RWPE2 (cell line): ENCODE data around the gene NCOA6.
"Not testable (repeated sequence)": the region's sequence is repeated elsewhere in the genome, so short reads cannot be mapped to it uniquely, and the experiment has no call there.

Source experiments
- ATAC-seq: fragments of 200-7000 bp; cut with Tn5 transposase; 3 replicates; pipeline ENCODE4 v1.9.1; 2021; ENCODE audit warnings: low read depth
- DNase-seq: peaks from one replicate; pipeline ENCODE4 v3.0.0-alpha.2; 2020; ENCODE audit warnings: low spot score
- H3K27ac ChIP-seq: fragments of 450-650 bp; 2 replicates; pipeline ENCODE4 v1.5.1; 2017; ENCODE audit warnings: mild to moderate bottlenecking; ENCODE audit not compliant: poor library complexity, severe bottlenecking
- H3K27me3 ChIP-seq: fragments of 250-450 bp; sonication (Bioruptor Pico); 2 replicates; pipeline ENCODE4 v1.5.1; 2021; ENCODE audit warnings: mild to moderate bottlenecking, moderate library complexity; ENCODE audit not compliant: insufficient read depth, poor library complexity, severe bottlenecking
- H3K36me3 ChIP-seq: fragments of 250-450 bp; sonication (Bioruptor Pico); 2 replicates; pipeline ENCODE4 v1.5.1; 2020; ENCODE audit warnings: low read depth, mild to moderate bottlenecking, moderate library complexity
- H3K4me1 ChIP-seq: fragments of 250-450 bp; sonication (Bioruptor Pico); 2 replicates; pipeline ENCODE4 v1.5.1; 2021; ENCODE audit warnings: mild to moderate bottlenecking, moderate library complexity; ENCODE audit not compliant: insufficient read depth, poor library complexity, severe bottlenecking
- H3K4me3 ChIP-seq: fragments of 250-450 bp; sonication (Bioruptor Pico); 2 replicates; pipeline ENCODE4 v1.5.1; 2021; ENCODE audit warnings: mild to moderate bottlenecking, moderate library complexity; ENCODE audit not compliant: severe bottlenecking
- H3K9me3 ChIP-seq: fragments of 250-450 bp; sonication (Bioruptor Pico); 2 replicates; pipeline ENCODE4 v1.5.1; 2021; ENCODE audit warnings: mild to moderate bottlenecking, moderate library complexity; ENCODE audit not compliant: severe bottlenecking
- TF ChIP-seq, protein P1 (sequence below): fragments of 450-650 bp; IDR thresholded peaks from one replicate; pipeline ENCODE4 v1.5.1; 2017; ENCODE audit warnings: mild to moderate bottlenecking, moderate library complexity; ENCODE audit not compliant: poor library complexity, severe bottlenecking

The NCOA6 gene

DNA sequence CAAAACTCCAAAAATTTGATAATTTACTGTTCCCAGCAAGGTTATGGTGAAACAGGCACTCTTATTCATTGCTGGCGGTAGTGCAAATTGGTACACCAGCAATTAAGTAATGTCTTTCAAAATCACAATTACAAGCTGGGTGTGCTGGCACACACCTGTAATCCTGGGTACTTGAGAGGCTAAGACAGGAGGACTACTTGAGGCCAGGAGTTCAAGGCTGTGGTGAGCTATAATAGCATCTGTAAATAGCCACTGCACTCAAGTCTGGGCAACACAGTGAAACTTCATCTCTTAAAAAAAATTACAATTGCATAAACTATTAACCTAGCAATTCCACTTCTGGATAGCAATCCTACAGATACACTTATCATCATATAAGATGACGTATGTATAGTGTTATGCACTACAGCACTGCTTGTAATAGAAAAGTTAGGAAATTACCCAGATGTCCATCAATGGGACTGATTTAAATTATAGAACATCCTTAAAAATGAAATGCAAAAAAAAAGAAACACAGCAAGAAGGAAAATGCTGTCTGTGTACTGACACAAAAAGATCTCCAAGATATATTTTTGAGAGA is 31.4 kb downstream of the NCOA6 start:
- Histone ChIP-seq H3K27me3 (no peaks in the 10 kb centered on the region), H3K4me3 (no peak overlapping the region), H3K27ac (no peak overlapping the region), H3K4me1 (peaks cover 8% of the 10 kb centered on the region), H3K9me3 (no peaks in the 10 kb centered on the region), H3K36me3 (peaks cover 45% of the 10 kb centered on the region)
- no peak; the same call in 2 of the 3 replicates for ATAC-seq
- DNase-seq, result no peak
- TF ChIP-seq, protein P1, sequence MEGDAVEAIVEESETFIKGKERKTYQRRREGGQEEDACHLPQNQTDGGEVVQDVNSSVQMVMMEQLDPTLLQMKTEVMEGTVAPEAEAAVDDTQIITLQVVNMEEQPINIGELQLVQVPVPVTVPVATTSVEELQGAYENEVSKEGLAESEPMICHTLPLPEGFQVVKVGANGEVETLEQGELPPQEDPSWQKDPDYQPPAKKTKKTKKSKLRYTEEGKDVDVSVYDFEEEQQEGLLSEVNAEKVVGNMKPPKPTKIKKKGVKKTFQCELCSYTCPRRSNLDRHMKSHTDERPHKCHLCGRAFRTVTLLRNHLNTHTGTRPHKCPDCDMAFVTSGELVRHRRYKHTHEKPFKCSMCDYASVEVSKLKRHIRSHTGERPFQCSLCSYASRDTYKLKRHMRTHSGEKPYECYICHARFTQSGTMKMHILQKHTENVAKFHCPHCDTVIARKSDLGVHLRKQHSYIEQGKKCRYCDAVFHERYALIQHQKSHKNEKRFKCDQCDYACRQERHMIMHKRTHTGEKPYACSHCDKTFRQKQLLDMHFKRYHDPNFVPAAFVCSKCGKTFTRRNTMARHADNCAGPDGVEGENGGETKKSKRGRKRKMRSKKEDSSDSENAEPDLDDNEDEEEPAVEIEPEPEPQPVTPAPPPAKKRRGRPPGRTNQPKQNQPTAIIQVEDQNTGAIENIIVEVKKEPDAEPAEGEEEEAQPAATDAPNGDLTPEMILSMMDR, result no peak

DNA sequence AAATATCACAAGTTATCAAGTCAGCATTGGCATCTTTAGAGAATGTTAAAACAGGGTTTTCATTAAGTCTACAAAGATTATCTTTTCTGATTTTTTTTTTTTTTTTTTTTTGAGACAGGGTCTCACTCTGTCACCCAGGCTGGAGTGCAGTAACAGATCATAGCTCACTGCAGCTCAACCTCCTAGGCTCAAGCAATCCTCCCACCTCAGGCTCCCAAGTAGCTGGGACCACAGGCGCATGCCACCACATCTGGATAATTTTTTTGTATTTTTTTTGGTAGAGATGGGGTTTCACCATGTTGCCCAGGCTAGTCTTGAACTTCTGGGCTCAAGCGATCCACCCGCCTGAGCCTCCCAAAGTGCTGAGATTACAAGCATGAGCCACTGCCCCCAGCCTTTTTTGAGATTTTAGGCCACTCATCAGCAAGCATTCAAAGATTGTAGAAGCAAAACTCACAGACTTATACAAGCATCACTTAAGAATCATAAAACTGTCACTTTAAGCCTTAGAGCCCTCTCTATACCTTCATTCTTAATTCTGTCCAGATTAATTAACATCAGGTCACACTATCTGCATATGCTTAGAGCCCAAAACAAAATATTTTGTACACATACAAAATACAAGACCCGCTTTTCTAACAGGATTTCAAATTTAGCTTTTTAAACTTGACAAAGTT is 32.6 kb downstream of the NCOA6 start:
- no peak for ATAC-seq
- peaks cover 8% of the 10 kb centered on the region for H3K4me1 ChIP-seq
- no peak overlapping the region for H3K4me3 ChIP-seq
- no peak overlapping the region for H3K27ac ChIP-seq
- H3K27me3 ChIP-seq, result no peaks in the 10 kb centered on the region
- H3K36me3 ChIP-seq, result peaks cover 54% of the 10 kb centered on the region
- H3K9me3 ChIP-seq, result no peaks in the 10 kb centered on the region
- no peak for DNase-seq
- TF ChIP-seq, protein P1, result no peak

DNA sequence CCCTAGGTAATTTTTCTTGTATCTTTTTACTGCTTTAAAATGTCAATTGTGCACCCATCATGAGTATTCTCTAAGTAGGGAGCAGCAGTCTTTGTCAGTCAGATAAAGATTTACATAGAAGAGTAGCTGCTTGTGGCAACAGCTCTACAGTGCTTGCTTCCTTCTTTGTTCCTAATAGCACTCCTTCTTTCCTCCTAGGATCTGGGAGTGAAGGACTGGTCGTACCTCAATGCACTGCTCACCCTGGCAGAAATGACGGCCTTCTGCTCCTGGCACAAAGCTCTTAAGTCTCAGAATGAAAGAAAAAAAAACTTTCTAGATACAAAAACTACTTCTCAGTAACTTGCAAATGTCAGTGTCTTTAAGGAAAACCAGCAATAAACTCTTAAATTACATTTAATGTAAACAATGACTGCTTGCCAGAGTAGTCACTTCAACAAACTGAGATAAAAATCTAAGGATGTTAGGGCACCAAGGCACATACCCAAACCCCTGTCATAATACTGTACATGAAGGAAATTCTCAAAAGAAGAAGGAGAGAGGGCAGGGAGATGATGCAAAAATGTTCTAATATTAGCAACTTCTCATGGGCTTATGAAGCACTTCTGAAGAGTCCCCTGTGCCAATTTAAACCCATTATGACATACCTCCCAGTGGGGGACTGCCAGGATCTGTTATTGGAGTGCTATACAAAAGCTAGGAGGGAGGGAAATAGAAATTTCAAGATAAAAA is 34.0 kb downstream of the NCOA6 start:
- DNase-seq, result no peak
- no peaks in the 10 kb centered on the region for H3K27me3 ChIP-seq
- TF ChIP-seq, protein P1, result no peak
- no peaks in the 10 kb centered on the region for H3K9me3 ChIP-seq
- ATAC-seq, result no peak; the same call in 2 of the 3 replicates
- H3K4me3 ChIP-seq, result no peak overlapping the region
- H3K36me3 ChIP-seq, result peaks cover 57% of the 10 kb centered on the region
- peaks cover 8% of the 10 kb centered on the region for H3K4me1 ChIP-seq
- no peak overlapping the region for H3K27ac ChIP-seq

DNA sequence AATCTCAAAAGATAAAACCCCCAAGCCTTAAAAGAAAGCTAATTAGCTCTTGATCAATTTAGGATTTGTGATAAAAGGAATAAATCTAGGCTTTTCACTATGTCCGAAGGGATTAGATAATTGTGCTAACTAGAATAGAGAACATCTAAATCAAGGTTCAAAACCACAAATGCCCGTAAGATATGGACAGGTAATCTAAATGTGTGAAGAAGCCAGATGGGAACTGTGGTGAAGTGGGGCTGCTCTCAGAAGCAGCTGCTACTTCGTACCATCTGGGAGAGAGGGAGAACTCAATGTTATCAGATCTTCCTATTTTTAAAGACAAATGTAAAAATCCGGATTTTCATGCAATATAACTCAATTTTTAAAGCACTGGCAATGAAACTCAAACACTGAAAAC is 44.2 kb downstream of the NCOA6 start:
- H3K27ac ChIP-seq, result no peak overlapping the region
- no peak for ATAC-seq
- no peaks in the 10 kb centered on the region for H3K27me3 ChIP-seq
- no peak for DNase-seq
- no peaks in the 10 kb centered on the region for H3K9me3 ChIP-seq
- no peaks in the 10 kb centered on the region for H3K4me1 ChIP-seq
- no peak overlapping the region for H3K4me3 ChIP-seq
- TF ChIP-seq, protein P1, result no peak
- peaks cover 81% of the 10 kb centered on the region for H3K36me3 ChIP-seq

DNA sequence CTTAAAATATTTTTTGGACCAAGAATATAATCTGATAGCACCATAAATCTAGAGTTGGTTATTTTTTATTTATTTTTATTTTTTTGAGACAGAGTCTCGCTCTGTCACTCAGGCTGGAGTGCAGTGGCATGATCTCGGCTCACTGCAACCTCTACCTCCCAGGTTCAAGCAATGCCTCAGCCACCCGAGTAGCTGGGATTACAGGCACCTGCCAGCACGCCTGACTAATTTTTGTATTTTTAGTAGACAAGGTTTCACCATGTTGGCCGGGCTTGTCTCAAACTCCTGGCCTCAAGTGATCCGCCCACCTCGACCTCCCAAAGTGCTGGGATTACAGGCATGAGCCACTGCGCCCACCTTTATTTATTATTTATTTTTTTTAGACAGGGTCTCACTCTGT is 45.2 kb downstream of the NCOA6 start:
- H3K4me3 ChIP-seq, H3K9me3 ChIP-seq, H3K4me1 ChIP-seq, H3K27ac ChIP-seq, DNase-seq, ATAC-seq, H3K27me3 ChIP-seq: not testable (repeated sequence)
- peaks cover 83% of the 10 kb centered on the region for H3K36me3 ChIP-seq
